Gastroesophageal sphincter (tissue), 4 donors: Measurements from ENCODE around the gene PRDM2. TPM values are rescaled to one million over a fixed set of nuclear protein-coding genes. Genes with fewer than 3 reads are reported as not detected.
A peak's percentile ranks its signal among the peaks of the same experiment; 100 is the strongest.

Source experiments
- ATAC-seq: fragments of 150-250 bp; one replicate; pipeline ENCODE4 v1.9.1; 2016; ENCODE audit warnings: mild to moderate bottlenecking, moderate library complexity
- H3K27ac ChIP-seq, 4 donors: fragments of 200-600 bp; sonication (generic) in 3 of 4; 1 replicate in 3 of 4; 2 replicates in 1 of 4; pipeline ENCODE4 v1.5.1; 2016 to 2019
- H3K27me3 ChIP-seq: fragments of 200-600 bp; sonication (generic); one replicate; pipeline ENCODE4 v1.5.1; 2019
- H3K36me3 ChIP-seq, 2 donors: fragments of 200-600 bp; sonication (generic); one replicate each; pipeline ENCODE4 v1.5.1; 2019; ENCODE audit warnings: control low read depth in 1 of 2
- H3K4me1 ChIP-seq, 3 donors: fragments of 200-600 bp; sonication (generic); 1 replicate in 2 of 3; 2 replicates in 1 of 3; pipeline ENCODE4 v1.5.1; 2016 to 2019; ENCODE audit warnings: control low read depth in 2 of 3
- H3K4me3 ChIP-seq, 2 donors: fragments of 200-600 bp; sonication (generic); one replicate each; pipeline ENCODE4 v1.5.1; 2019; ENCODE audit warnings: mild to moderate bottlenecking in 1 of 2, moderate library complexity in 1 of 2
- H3K9me3 ChIP-seq, 3 donors: fragments of 200-600 bp; sonication (generic); one replicate each; pipeline ENCODE4 v1.5.1; 2017 to 2019; ENCODE audit warnings: control low read depth in 2 of 3
- CTCF ChIP-seq, 4 experiments: fragments of 200-600 bp in 2 of 4; fragments of 450-650 bp in 2 of 4; sonication (generic) in 1 of 4; IDR thresholded peaks; one replicate each; pipeline ENCODE4 v1.5.1; 2017 to 2019; ENCODE audit warnings: antibody characterized with exemption in 4 of 4, mild to moderate bottlenecking in 2 of 4, moderate library complexity in 2 of 4
- EP300 ChIP-seq: sonication (generic); formaldehyde crosslinking; IDR thresholded peaks from one replicate; pipeline ENCODE4 v1.6.1; 2017; ENCODE audit warnings: antibody characterized with exemption, mild to moderate bottlenecking
- POLR2A ChIP-seq, 2 donors: fragments of 450-650 bp; IDR thresholded peaks; one replicate each; pipeline ENCODE4 v1.6.1; 2017; ENCODE audit warnings: antibody characterized with exemption in 2 of 2, mild to moderate bottlenecking in 2 of 2, moderate library complexity in 1 of 2
- POLR2AphosphoS5 ChIP-seq: sonication (generic); formaldehyde crosslinking; IDR thresholded peaks from one replicate; pipeline ENCODE4 v1.6.1; 2017; ENCODE audit warnings: antibody characterized with exemption
- WGBS, 2 donors: methylation state at CpG; one replicate each; pipeline ENCODE4 v1.1.5; 2018; ENCODE audit warnings: low coverage in 1 of 2; 5-methylcytosine and 5-hydroxymethylcytosine counted together
- total RNA-seq, 4 donors: library from RNA; depleted of rRNA; stranded (reverse); fragments of >200 nt; gene quantifications; one replicate each; pipeline ENCODE4 v1.1.0, GENCODE V29; 2016

PRDM2 gene
- total RNA-seq, 4 donors from 2014 or later, result 23.7 to 55.6 (median 43.0) TPM

GRCh38 chr1:13823936-13824335, 123.9 kb downstream of the PRDM2 start:
- peaks cover 0 to 60% of the 10 kb centered on the region in 2 donors for H3K36me3 ChIP-seq
- no peak overlapping the region for H3K4me3 ChIP-seq
- no peaks in the 10 kb centered on the region for H3K9me3 ChIP-seq
- TF ChIP-seq POLR2A (IDR thresholded peaks at IDR 0.05) (no peak), EP300 (no peak), POLR2AphosphoS5 (no peak), CTCF (IDR thresholded peaks at IDR 0.05) (no peak)
- no peaks in the 10 kb centered on the region for H3K27me3 ChIP-seq
- H3K4me1 ChIP-seq, result no peaks in the 10 kb centered on the region
- H3K27ac ChIP-seq, result no peak overlapping the region
- no peak for ATAC-seq
- WGBS, 2 donors, result 88 to 100% methylated on average over 1 to 9 of the region's 11 CpGs

GRCh38 chr1:13824626-13825025, 124.6 kb downstream of the PRDM2 start:
- Histone ChIP-seq H3K4me1 (no peaks in the 10 kb centered on the region), H3K27me3 (peaks cover under 1% of the 10 kb centered on the region), H3K9me3 (no peaks in the 10 kb centered on the region), H3K36me3 (peaks cover 0 to 53% of the 10 kb centered on the region in 2 donors), H3K27ac (no peak overlapping the region), H3K4me3 (no peak overlapping the region)
- 94 to 100% methylated on average over 1 to 3 of the region's 9 CpGs for WGBS, 2 donors
- no peak for TF ChIP-seq EP300
- no peak for TF ChIP-seq CTCF (IDR thresholded peaks at IDR 0.05)
- TF ChIP-seq POLR2A (IDR thresholded peaks at IDR 0.05), result no peak
- ATAC-seq, result no peak

- peaks cover 5% of the 10 kb centered on the region for H3K27me3 ChIP-seq
- no peak for ATAC-seq
- H3K4me3 ChIP-seq, result no peak overlapping the region
- peaks cover 0 to 49% of the 10 kb centered on the region in 2 donors for H3K36me3 ChIP-seq
- H3K27ac ChIP-seq, result no peak overlapping the region
- TF ChIP-seq POLR2A (IDR thresholded peaks at IDR 0.05) (no peak), CTCF (IDR thresholded peaks at IDR 0.05) (peak in 1 of 4 experiments; percentile 10)
- H3K4me1 ChIP-seq, result no peaks in the 10 kb centered on the region
- no peaks in the 10 kb centered on the region for H3K9me3 ChIP-seq
- 16 to 72% methylated on average over 2 to 4 of the region's 4 CpGs for WGBS, 2 donors
Observed at GRCh38 chr1:13825033-13825432, 125.0 kb downstream of the PRDM2 start.

- no peak overlapping the region for H3K4me3 ChIP-seq
- TF ChIP-seq POLR2AphosphoS5, result no peak
- no peak for TF ChIP-seq CTCF (IDR thresholded peaks at IDR 0.05)
- no peak for TF ChIP-seq EP300
- TF ChIP-seq POLR2A (IDR thresholded peaks at IDR 0.05), result no peak
- peaks cover 0 to 6% (median 0%) of the 10 kb centered on the region in 3 donors for H3K4me1 ChIP-seq
- no peak for ATAC-seq
- WGBS, 2 donors, result 100% methylated on average over 2 of the region's 2 CpGs; no CpG with 5 or more reads in 1 of the 2 donors
- H3K36me3 ChIP-seq, result peaks cover 0 to 40% of the 10 kb centered on the region in 2 donors
- no peaks in the 10 kb centered on the region for H3K9me3 ChIP-seq
- H3K27ac ChIP-seq, result no peak overlapping the region
- H3K27me3 ChIP-seq, result peaks cover 5% of the 10 kb centered on the region
Observed at GRCh38 chr1:13826009-13826408, 126.0 kb downstream of the PRDM2 start.

GRCh38 chr1:13826591-13826990, 126.6 kb downstream of the PRDM2 start:
- H3K4me1 ChIP-seq, result peaks cover 0 to 7% (median 0%) of the 10 kb centered on the region in 3 donors
- 56 to 75% methylated on average over 3 to 5 of the region's 6 CpGs for WGBS, 2 donors
- H3K27ac ChIP-seq, result no peak overlapping the region
- no peaks in the 10 kb centered on the region for H3K9me3 ChIP-seq
- peaks cover 5% of the 10 kb centered on the region for H3K27me3 ChIP-seq
- H3K36me3 ChIP-seq, result peaks cover 0 to 38% of the 10 kb centered on the region in 2 donors
- H3K4me3 ChIP-seq, result no peak overlapping the region
- ATAC-seq, result no peak
- TF ChIP-seq POLR2AphosphoS5 (no peak), CTCF (IDR thresholded peaks at IDR 0.05) (no peak), POLR2A (IDR thresholded peaks at IDR 0.05) (no peak), EP300 (no peak)
